HG03280 (cell line): ENCODE measurements around the gene CTCF.

ENCODE experiments used
- ATAC-seq: cut with Tn5 transposase; IDR thresholded peaks from one replicate; pipeline ENCODE4 v1.9.1; 2021; ENCODE audit warnings: mild to moderate bottlenecking, moderate library complexity; ENCODE audit not compliant: unreplicated experiment

The CTCF gene

GRCh38 chr16:67677712-67678111 is 115.4 kb downstream of the CTCF start:
- ATAC-seq: no peak

- no peak for ATAC-seq
Observed at GRCh38 chr16:67678354-67679023, 116.2 kb downstream of the CTCF start.

DNA sequence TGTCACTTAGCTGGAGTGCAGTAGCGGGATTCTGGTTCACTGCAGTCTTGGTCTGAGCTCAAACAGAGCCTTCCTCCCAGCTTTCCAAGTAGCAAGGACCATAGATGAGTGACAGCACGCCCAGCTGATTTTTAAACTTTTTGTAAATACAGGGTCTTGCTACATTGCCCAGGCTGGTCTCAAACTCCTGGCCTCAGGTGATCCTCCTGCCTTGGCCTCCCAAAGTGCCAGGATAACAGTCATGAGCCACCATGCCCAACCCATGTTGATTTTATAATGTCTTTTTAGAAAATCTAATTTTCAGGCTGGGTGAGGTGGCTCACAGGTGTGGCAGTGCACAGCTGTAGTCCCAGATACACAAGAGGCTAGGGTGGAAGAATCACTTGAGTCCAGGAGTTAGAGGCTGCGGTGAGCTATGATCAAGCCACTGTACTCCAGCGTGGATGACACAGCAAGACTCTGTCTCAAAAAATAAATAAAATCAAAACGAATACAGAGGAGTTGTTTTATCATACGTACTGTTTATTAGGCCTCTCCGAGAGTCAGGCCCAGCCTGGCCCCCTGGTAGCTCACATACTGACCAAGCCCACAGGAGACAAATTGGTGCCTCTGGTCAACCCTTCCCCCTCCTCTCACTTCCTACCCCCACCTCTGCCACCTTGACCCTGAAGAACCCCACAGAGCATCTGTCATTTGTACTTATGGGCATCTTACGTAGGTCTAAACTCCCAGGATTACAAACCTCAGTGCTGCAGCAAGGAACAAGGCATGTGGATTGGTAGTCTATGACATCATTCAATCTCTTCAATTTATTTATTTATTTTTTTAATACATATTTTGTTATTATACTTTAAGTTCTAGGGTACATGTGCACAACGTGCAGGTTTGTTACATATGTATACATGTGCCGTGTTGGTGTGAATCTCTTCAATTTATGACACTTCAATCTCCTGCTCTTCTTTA is 117.9 kb downstream of the CTCF start:
- no peak for ATAC-seq

- ATAC-seq: no peak
Observed at GRCh38 chr16:67683767-67684166, 121.4 kb downstream of the CTCF start.

DNA sequence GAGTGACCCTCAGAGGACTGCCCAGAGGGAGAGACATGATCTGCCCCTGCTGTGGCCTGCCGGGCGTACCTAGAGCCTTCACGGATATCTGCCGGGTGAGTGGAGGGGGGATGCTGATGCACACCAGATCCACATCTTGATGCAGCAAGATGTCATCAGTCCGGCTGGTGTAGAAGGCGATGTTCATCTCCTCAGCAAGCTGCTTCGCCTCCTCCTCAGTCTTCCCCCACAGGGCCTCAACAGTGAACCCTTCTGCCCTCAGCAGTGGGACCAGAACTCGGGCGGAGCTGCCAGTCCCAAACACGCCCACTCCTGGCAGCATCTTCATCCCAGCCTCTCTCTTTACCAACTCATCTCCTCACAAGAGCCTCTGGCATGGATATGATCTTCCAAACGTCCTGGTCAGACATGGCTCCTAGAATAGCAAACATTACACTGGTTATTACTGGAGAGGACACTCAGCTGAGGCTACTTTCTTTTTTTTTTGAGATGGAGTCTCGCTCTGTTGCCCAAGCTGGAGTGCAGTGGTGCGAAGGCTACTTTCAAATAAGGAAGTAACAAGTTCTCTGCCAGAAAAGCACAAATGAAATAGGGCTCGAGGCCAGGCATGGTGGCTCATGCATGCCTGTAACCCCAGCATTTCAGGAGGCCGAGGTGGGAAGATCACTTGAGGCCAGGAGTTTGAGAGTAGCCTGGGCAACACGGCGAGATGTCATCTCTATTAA is 123.2 kb downstream of the CTCF start:
- ATAC-seq: no peak
